ENCODE data around the gene EXOC3L4. TPM values are rescaled to one million over a fixed set of nuclear protein-coding genes. Genes with fewer than 3 reads are reported as not detected.

Gene EXOC3L4
- polyA plus RNA-seq, 2 of the 4 experiments (the other 2 are of a cell fraction): 1.5 to 4.3 TPM

- 72% methylated on average over 10 of the region's 12 CpGs for WGBS (ENCODE audit: missing lambda C conversion rate)
- peak overlapping the region; percentile 70 for H3K4me2 ChIP-seq
- ChIA-PET CTCF (interaction anchor here (0.9 to 24.1 kb wide), 7 partner anchors 8 to 163 kb away, joined by 3 to 544 read pairs (median 7); no protein-coding TSS in a partner anchor), POLR2A (interaction anchor here (1.8 kb wide), 1 partner anchor 205 kb away, joined by 4 read pairs; the partner anchor contains the start of gene EIF5)
- no peak for TF ChIP-seq SREBF2 (IDR thresholded peaks at IDR 0.05)
- TF ChIP-seq, protein P1, sequence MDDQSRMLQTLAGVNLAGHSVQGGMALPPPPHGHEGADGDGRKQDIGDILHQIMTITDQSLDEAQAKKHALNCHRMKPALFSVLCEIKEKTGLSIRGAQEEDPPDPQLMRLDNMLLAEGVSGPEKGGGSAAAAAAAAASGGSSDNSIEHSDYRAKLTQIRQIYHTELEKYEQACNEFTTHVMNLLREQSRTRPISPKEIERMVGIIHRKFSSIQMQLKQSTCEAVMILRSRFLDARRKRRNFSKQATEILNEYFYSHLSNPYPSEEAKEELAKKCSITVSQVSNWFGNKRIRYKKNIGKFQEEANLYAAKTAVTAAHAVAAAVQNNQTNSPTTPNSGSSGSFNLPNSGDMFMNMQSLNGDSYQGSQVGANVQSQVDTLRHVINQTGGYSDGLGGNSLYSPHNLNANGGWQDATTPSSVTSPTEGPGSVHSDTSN (IDR thresholded peaks at IDR 0.05): no peak
- no peak for TF ChIP-seq POLR2AphosphoS2 (conservative IDR thresholded peaks at IDR 0.05; ENCODE audit: low read length)
- TF ChIP-seq MAX (IDR thresholded peaks at IDR 0.05): no peak
- TF ChIP-seq TFCP2L1 (CRISPR knock-in tag; IDR thresholded peaks at IDR 0.05): no peak
- no peak for TF ChIP-seq EHF (CRISPR knock-in tag; IDR thresholded peaks at IDR 0.05)
- no peak for TF ChIP-seq CBX8 (IDR thresholded peaks at IDR 0.05)
- TF ChIP-seq, protein P2, sequence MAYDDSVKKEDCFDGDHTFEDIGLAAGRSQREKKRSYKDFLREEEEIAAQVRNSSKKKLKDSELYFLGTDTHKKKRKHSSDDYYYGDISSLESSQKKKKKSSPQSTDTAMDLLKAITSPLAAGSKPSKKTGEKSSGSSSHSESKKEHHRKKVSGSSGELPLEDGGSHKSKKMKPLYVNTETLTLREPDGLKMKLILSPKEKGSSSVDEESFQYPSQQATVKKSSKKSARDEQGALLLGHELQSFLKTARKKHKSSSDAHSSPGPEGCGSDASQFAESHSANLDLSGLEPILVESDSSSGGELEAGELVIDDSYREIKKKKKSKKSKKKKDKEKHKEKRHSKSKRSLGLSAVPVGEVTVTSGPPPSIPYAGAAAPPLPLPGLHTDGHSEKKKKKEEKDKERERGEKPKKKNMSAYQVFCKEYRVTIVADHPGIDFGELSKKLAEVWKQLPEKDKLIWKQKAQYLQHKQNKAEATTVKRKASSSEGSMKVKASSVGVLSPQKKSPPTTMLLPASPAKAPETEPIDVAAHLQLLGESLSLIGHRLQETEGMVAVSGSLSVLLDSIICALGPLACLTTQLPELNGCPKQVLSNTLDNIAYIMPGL (CRISPR knock-in tag; IDR thresholded peaks at IDR 0.05; ENCODE audit: borderline replicate concordance): no peak
- no peak for TF ChIP-seq HOXB5 (CRISPR knock-in tag; IDR thresholded peaks at IDR 0.05)
- TF ChIP-seq CEBPB (IDR thresholded peaks at IDR 0.05): no peak
- no peak for TF ChIP-seq BCL3 (IDR thresholded peaks at IDR 0.05)
- TF ChIP-seq BHLHE40 (IDR thresholded peaks at IDR 0.05; ENCODE audit: low read depth, low read length): no peak
- no peak for TF ChIP-seq E2F6 (IDR thresholded peaks at IDR 0.05; ENCODE audit: borderline replicate concordance, low read depth)
- no peak for TF ChIP-seq HOXB13 (CRISPR knock-in tag; IDR thresholded peaks at IDR 0.05; ENCODE audit: low read depth)
- TF ChIP-seq, protein P3, sequence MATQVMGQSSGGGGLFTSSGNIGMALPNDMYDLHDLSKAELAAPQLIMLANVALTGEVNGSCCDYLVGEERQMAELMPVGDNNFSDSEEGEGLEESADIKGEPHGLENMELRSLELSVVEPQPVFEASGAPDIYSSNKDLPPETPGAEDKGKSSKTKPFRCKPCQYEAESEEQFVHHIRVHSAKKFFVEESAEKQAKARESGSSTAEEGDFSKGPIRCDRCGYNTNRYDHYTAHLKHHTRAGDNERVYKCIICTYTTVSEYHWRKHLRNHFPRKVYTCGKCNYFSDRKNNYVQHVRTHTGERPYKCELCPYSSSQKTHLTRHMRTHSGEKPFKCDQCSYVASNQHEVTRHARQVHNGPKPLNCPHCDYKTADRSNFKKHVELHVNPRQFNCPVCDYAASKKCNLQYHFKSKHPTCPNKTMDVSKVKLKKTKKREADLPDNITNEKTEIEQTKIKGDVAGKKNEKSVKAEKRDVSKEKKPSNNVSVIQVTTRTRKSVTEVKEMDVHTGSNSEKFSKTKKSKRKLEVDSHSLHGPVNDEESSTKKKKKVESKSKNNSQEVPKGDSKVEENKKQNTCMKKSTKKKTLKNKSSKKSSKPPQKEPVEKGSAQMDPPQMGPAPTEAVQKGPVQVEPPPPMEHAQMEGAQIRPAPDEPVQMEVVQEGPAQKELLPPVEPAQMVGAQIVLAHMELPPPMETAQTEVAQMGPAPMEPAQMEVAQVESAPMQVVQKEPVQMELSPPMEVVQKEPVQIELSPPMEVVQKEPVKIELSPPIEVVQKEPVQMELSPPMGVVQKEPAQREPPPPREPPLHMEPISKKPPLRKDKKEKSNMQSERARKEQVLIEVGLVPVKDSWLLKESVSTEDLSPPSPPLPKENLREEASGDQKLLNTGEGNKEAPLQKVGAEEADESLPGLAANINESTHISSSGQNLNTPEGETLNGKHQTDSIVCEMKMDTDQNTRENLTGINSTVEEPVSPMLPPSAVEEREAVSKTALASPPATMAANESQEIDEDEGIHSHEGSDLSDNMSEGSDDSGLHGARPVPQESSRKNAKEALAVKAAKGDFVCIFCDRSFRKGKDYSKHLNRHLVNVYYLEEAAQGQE (IDR thresholded peaks at IDR 0.05): no peak
- no peak for TF ChIP-seq KDM1A (IDR thresholded peaks at IDR 0.05; ENCODE audit: low read depth)
- TF ChIP-seq MAFK (IDR thresholded peaks at IDR 0.05; ENCODE audit: partially characterized antibody): no peak
- H3K4me3 ChIP-seq: peak overlapping the region; percentile 25; the same call in 2 of the 3 replicates
- FAIRE-seq (no peak), ATAC-seq (peak in 1 of 2 experiments; percentile 5; a peak in 2 of 6 replicates), DNase-seq (ENCODE audit: low read depth in 1 of 2, low spot score in 1 of 2) (no peak)
- no peaks in the 10 kb centered on the region for H3K9me3 ChIP-seq
- peak overlapping the region; percentile 77 to 90 for H3K27ac ChIP-seq
- H3K4me1 ChIP-seq: peaks cover 69% of the 10 kb centered on the region
These were observed 34.9 kb downstream of the EXOC3L4 start for GRCh38 chr14:103129301-103130016.
